ENCODE measurements around the gene SUPT4H1.
"Not testable (repeated sequence)": the region's sequence is repeated elsewhere in the genome, so short reads cannot be mapped to it uniquely, and the experiment has no call there.

GRCh38 chr17:58341136-58341860 lies 10.7 kb downstream of the SUPT4H1 start:
- TF ChIP-seq, protein P1, sequence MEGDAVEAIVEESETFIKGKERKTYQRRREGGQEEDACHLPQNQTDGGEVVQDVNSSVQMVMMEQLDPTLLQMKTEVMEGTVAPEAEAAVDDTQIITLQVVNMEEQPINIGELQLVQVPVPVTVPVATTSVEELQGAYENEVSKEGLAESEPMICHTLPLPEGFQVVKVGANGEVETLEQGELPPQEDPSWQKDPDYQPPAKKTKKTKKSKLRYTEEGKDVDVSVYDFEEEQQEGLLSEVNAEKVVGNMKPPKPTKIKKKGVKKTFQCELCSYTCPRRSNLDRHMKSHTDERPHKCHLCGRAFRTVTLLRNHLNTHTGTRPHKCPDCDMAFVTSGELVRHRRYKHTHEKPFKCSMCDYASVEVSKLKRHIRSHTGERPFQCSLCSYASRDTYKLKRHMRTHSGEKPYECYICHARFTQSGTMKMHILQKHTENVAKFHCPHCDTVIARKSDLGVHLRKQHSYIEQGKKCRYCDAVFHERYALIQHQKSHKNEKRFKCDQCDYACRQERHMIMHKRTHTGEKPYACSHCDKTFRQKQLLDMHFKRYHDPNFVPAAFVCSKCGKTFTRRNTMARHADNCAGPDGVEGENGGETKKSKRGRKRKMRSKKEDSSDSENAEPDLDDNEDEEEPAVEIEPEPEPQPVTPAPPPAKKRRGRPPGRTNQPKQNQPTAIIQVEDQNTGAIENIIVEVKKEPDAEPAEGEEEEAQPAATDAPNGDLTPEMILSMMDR (IDR thresholded peaks at IDR 0.05): not testable (repeated sequence)
- TF ChIP-seq, protein P2, sequence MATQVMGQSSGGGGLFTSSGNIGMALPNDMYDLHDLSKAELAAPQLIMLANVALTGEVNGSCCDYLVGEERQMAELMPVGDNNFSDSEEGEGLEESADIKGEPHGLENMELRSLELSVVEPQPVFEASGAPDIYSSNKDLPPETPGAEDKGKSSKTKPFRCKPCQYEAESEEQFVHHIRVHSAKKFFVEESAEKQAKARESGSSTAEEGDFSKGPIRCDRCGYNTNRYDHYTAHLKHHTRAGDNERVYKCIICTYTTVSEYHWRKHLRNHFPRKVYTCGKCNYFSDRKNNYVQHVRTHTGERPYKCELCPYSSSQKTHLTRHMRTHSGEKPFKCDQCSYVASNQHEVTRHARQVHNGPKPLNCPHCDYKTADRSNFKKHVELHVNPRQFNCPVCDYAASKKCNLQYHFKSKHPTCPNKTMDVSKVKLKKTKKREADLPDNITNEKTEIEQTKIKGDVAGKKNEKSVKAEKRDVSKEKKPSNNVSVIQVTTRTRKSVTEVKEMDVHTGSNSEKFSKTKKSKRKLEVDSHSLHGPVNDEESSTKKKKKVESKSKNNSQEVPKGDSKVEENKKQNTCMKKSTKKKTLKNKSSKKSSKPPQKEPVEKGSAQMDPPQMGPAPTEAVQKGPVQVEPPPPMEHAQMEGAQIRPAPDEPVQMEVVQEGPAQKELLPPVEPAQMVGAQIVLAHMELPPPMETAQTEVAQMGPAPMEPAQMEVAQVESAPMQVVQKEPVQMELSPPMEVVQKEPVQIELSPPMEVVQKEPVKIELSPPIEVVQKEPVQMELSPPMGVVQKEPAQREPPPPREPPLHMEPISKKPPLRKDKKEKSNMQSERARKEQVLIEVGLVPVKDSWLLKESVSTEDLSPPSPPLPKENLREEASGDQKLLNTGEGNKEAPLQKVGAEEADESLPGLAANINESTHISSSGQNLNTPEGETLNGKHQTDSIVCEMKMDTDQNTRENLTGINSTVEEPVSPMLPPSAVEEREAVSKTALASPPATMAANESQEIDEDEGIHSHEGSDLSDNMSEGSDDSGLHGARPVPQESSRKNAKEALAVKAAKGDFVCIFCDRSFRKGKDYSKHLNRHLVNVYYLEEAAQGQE (IDR thresholded peaks at IDR 0.05; ENCODE audit: insufficient read depth in 1 of 2, low read depth in 2 of 2, low read length in 1 of 2): not testable (repeated sequence)

Data from Panc1 (cell line).